Hematopoietic multipotent progenitor cell treated with erythropoietin and hydrocortisone succinate and interleukin-3 and kit ligand, for 17 days (in vitro differentiated cells): ENCODE measurements around the gene SART3.
A peak's percentile ranks its signal among the peaks of the same experiment; 100 is the strongest.

Experiments
- DNase-seq: peaks from one replicate; pipeline ENCODE4 v3.0.0-alpha.2; 2015; ENCODE audit warnings: low spot score

Gene SART3

GRCh38 chr12:108519558-108519957 is 41.4 kb downstream of the SART3 start:
- no peak for DNase-seq

GRCh38 chr12:108518716-108519496 is 42.1 kb downstream of the SART3 start:
- DNase-seq: no peak

GRCh38 chr12:108518101-108518715 is 42.8 kb downstream of the SART3 start:
- no peak for DNase-seq

- DNase-seq: no peak
Observed at GRCh38 chr12:108517288-108518100, 43.5 kb downstream of the SART3 start.

- no peak for DNase-seq
Observed at GRCh38 chr12:108516511-108517275, 44.3 kb downstream of the SART3 start.

- DNase-seq: peak; percentile 9
Observed at GRCh38 chr12:108515916-108516315, 45.1 kb downstream of the SART3 start.

GRCh38 chr12:108514973-108515814 is 45.8 kb downstream of the SART3 start, which contains the start of gene FICD:
Gene FICD (plus strand): TSS chr12:108515277. CDS start chr12:108516973, 1,696 bp downstream.
- peak; percentile 98 for DNase-seq

- no peak for DNase-seq
Observed at GRCh38 chr12:108514468-108514972, 46.5 kb downstream of the SART3 start.

- peak; percentile 81 for DNase-seq
Observed at GRCh38 chr12:108511633-108512540, 49.1 kb downstream of the SART3 start.

- no peak for DNase-seq
Observed at GRCh38 chr12:108510836-108511235, 50.1 kb downstream of the SART3 start.

- no peak for DNase-seq
Observed at GRCh38 chr12:108509806-108510205, 51.2 kb downstream of the SART3 start.

GRCh38 chr12:108507971-108508642 is 52.9 kb downstream of the SART3 start:
- DNase-seq: no peak

- DNase-seq: no peak
Observed at GRCh38 chr12:108505129-108505528, 55.8 kb downstream of the SART3 start.

GRCh38 chr12:108502922-108503321 is 58.1 kb downstream of the SART3 start:
- DNase-seq: no peak

DNA sequence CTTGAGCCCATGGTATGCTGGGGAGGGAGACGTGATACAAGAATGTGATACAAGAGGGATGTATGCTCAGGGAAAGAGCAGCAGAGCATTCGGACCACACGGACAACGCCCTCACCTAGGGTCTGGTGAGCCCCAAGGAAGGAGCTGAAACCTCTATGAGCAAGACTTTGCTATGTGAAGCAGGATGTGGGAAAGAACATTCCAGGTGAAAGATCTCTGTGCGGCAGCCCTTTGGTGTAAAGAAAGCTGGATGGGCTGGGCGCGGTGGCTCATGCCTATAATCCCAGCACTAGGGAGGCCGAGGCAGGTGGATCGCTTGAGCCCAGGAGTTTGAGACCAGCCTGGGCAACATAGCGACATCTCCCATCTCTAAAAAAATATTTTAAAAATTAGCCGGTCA is 62.8 kb downstream of the SART3 start:
- no peak for DNase-seq

GRCh38 chr12:108495823-108496579 is 65.0 kb downstream of the SART3 start:
- no peak for DNase-seq

DNA sequence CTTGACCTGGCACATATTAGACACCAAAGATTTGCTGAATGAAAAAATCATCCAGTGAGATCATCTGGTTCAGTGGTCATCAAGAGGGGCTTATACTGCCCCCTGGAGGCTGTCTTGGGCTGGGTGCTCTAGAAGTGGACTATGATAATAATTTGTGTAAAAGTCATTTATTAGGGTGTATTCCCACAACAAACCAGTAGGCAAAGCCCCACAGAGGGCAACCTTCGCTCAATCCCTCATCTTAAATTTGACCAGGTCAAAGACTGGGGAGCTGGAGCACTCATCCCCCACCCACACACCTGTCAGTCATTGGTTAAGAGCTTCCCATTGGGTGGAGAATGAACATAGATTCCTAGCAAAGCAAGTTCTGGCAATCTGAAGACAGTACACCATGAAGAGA is 65.9 kb downstream of the SART3 start:
- peak; percentile 57 for DNase-seq

DNA sequence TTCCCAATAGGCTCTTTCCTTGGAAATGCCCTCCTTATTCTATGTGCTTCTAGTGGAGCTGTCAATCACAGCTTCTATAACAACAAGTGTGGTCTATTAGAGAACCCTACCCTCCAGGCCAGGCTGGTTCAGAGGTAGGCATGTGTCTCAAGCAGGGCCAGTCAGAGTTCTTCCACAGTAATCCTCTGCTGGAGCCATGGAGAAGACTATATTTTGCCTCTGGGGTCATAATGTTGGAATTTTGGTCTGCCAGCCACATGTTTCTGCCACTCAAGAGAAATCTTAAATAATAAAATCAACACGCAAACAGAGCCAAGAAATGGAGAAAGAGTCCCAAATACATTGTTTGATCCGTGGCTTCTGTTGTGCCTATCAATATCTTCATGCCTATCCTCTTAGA is 69.7 kb downstream of the SART3 start:
- no peak for DNase-seq
